ENCODE measurements around the gene GOSR2. TPM values are rescaled to one million over a fixed set of nuclear protein-coding genes. Genes with fewer than 3 reads are reported as not detected.

GOSR2 gene
- total and polyA plus RNA-seq, 2 of the 13 experiments (the other 11 are each of a cell fraction or from before 2014, with no cell fraction given), result 61.5 to 63.9 TPM

DNA sequence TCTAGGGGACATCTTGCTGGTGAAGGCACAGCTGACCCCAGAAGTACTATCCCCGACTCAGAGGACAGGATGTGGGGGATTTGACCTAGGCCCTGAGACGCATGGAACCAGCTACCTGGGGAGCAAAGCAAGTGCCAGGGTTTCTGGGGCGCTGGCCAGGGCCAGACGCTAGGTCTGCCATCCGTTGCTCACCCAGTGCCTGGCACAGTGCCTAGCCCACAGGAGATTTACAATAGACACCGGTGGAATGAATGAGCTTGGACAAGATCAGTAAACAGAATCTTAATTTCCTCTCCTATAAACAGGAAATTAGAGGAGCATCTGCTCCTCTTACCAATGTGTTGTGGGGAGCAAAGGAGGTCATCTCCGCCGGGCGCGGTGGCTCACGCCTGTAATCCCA is 51.1 kb downstream of the GOSR2 start (continued):
- TF ChIP-seq ATRX (CRISPR knock-in tag; IDR thresholded peaks at IDR 0.05; ENCODE audit: borderline replicate concordance), result no peak
- no peak for TF ChIP-seq RFXANK (CRISPR knock-in tag; IDR thresholded peaks at IDR 0.05)
- TF ChIP-seq ZNF232 (CRISPR knock-in tag; IDR thresholded peaks at IDR 0.05; ENCODE audit: borderline replicate concordance), result no peak
- TF ChIP-seq BRD4 (CRISPR knock-in tag; IDR thresholded peaks at IDR 0.05), result no peak
- no peak for TF ChIP-seq ZNF678 (CRISPR knock-in tag; IDR thresholded peaks at IDR 0.05)
- no peak for TF ChIP-seq KLF15 (CRISPR knock-in tag; IDR thresholded peaks at IDR 0.05; ENCODE audit: borderline replicate concordance)
- TF ChIP-seq ZNF703 (CRISPR knock-in tag; IDR thresholded peaks at IDR 0.05; ENCODE audit: borderline replicate concordance), result no peak
- TF ChIP-seq MBD4 (IDR thresholded peaks at IDR 0.05; ENCODE audit: borderline replicate concordance, low read length), result no peak

GRCh38 chr17:46975287-46975686 is 52.3 kb downstream of the GOSR2 start:
- Histone ChIP-seq H3K4me1 (ENCODE audit: insufficient read depth, low read length) (peaks cover 15% of the 10 kb centered on the region), H3K27ac (ENCODE audit: extremely low read length, insufficient read depth, low read length) (no peak overlapping the region), H3K9ac (ENCODE audit: insufficient read depth, low read depth, low read length) (no peak overlapping the region), H4K20me1 (ENCODE audit: insufficient read depth, low read length) (no peaks in the 10 kb centered on the region), H3K9me3 (ENCODE audit: low read length) (no peaks in the 10 kb centered on the region), H3K79me2 (ENCODE audit: insufficient read depth, low read length) (no peaks in the 10 kb centered on the region), H3K4me2 (ENCODE audit: low read depth, low read length) (no peak overlapping the region), H2AFZ (ENCODE audit: low read length) (no peak overlapping the region), H3K36me3 (replicated peaks in 1 of 2; ENCODE audit: control insufficient read depth in 1 of 2, insufficient read depth in 2 of 2, low read length in 2 of 2) (peaks cover 0 to 3% of the 10 kb centered on the region in 2 experiments; a peak in 1 of 5 replicates), H3K4me3 (replicated peaks in 1 of 3; ENCODE audit: insufficient read depth in 1 of 3, low read depth in 2 of 3, low read length in 3 of 3) (no peak overlapping the region), H3K27me3 (ENCODE audit: control insufficient read depth in 1 of 2, insufficient read depth in 2 of 2, low read length in 2 of 2) (no peaks in the 10 kb centered on the region)
- no TSS peak for BruUV-seq (replicated peaks)
- DNase-seq (ENCODE audit: low spot score), result no peak
- ChIA-PET CTCF (ENCODE audit: low intra/inter-chr PET ratio, low total read pairs) (no interaction called here), POLR2A (no interaction called here)
- in situ Hi-C loops (cut with HindIII; ENCODE audit: extremely low pct_ligation_motif_present, low pct_unique_long_range_greater_than_20kb), result no loop called here
- no peak for ATAC-seq
- intact Hi-C loops (cut with micrococcal nuclease; ENCODE audit: unreplicated experiment), result no loop called here
- no peak for FAIRE-seq
- 65% methylated on average over 3 of the region's 4 CpGs for WGBS (ENCODE audit: low lambda C conversion rate)
- TF ChIP-seq AHDC1 (CRISPR knock-in tag; IDR thresholded peaks at IDR 0.05; ENCODE audit: borderline replicate concordance) (no peak), ZBTB38 (CRISPR knock-in tag; IDR thresholded peaks at IDR 0.05) (no peak), ZNF7 (CRISPR knock-in tag; IDR thresholded peaks at IDR 0.05) (no peak), RARA (CRISPR knock-in tag; IDR thresholded peaks at IDR 0.05) (peak; percentile 35; the same call in 1 of the 2 replicates), GATAD1 (CRISPR knock-in tag; IDR thresholded peaks at IDR 0.05) (no peak), ZFX (CRISPR knock-in tag; IDR thresholded peaks at IDR 0.05; ENCODE audit: low read depth) (0 out of 2 replicates have a peak, but pooled peaks have one; percentile 20), SPEN (CRISPR knock-in tag; IDR thresholded peaks at IDR 0.05; ENCODE audit: low read depth) (no peak), MLX (CRISPR knock-in tag; IDR thresholded peaks at IDR 0.05) (no peak), TEF (CRISPR knock-in tag; IDR thresholded peaks at IDR 0.05) (peak; percentile 77; the same call in 1 of the 2 replicates)
- TF ChIP-seq, protein P1, sequence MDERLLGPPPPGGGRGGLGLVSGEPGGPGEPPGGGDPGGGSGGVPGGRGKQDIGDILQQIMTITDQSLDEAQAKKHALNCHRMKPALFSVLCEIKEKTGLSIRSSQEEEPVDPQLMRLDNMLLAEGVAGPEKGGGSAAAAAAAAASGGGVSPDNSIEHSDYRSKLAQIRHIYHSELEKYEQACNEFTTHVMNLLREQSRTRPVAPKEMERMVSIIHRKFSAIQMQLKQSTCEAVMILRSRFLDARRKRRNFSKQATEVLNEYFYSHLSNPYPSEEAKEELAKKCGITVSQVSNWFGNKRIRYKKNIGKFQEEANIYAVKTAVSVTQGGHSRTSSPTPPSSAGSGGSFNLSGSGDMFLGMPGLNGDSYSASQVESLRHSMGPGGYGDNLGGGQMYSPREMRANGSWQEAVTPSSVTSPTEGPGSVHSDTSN (CRISPR knock-in tag; IDR thresholded peaks at IDR 0.05), result no peak

Measured in HepG2 (cell line).